PC-9 (cell line): Measurements from ENCODE around the gene LRRN4CL.

Experiments
- CTCF ChIP-seq: fragments of 200-600 bp; sonication (generic); conservative IDR thresholded peaks from 2 replicates; pipeline ENCODE4 v1.6.1; 2017; ENCODE audit warnings: mixed run types, antibody characterized with exemption, mild to moderate bottlenecking, moderate library complexity
- EZH2 ChIP-seq: fragments of 200-600 bp; sonication (generic); IDR thresholded peaks from 2 replicates; pipeline ENCODE4 v1.8.0; 2017; ENCODE audit warnings: antibody characterized with exemption, low read depth

- TF ChIP-seq CTCF = no peak
- TF ChIP-seq EZH2 = no peak
Observed at GRCh38 chr11:62678770-62679696, 10.3 kb downstream of the LRRN4CL start, which contains the start of gene UBXN1.
